Activated T-helper 17 cell treated with anti-CD3 and anti-CD28 coated beads, Interleukin-2, amount 50 U/mL, for 72 hours (primary cell): ENCODE results near the gene DYNC2I2. TPM values are rescaled to one million over a fixed set of nuclear protein-coding genes. Genes with fewer than 3 reads are reported as not detected.

Experiments
- ATAC-seq: fragments of 150-1000 bp; cut with Tn5 transposase; replicated peaks from 2 replicates; pipeline ENCODE4 v1.10.0; 2021; ENCODE audit warnings: mild to moderate bottlenecking, moderate library complexity
- H3K27ac Mint-ChIP-seq: one replicate; pipeline ENCODE4 v1.8.0; 2022; ENCODE audit warnings: mixed read lengths
- H3K27me3 Mint-ChIP-seq: one replicate; pipeline ENCODE4 v1.8.0; 2022; ENCODE audit warnings: mixed read lengths
- H3K36me3 Mint-ChIP-seq: one replicate; pipeline ENCODE4 v1.8.0; 2022; ENCODE audit warnings: low read depth, mild to moderate bottlenecking, mixed read lengths
- H3K4me1 Mint-ChIP-seq: one replicate; pipeline ENCODE4 v1.8.0; 2022; ENCODE audit warnings: mixed read lengths
- H3K4me3 Mint-ChIP-seq: one replicate; pipeline ENCODE4 v1.8.0; 2022; ENCODE audit warnings: mild to moderate bottlenecking, mixed read lengths
- H3K9me3 Mint-ChIP-seq: one replicate; pipeline ENCODE4 v1.8.0; 2022; ENCODE audit warnings: mixed read lengths
- total RNA-seq, 2 donors: library from RNA; stranded (reverse); gene quantifications; one replicate each; pipeline ENCODE4 v1.2.3, GENCODE V29; 2022

Gene DYNC2I2
- total RNA-seq, 2 donors from 2014 or later: 29.4 to 39.8 TPM

DNA sequence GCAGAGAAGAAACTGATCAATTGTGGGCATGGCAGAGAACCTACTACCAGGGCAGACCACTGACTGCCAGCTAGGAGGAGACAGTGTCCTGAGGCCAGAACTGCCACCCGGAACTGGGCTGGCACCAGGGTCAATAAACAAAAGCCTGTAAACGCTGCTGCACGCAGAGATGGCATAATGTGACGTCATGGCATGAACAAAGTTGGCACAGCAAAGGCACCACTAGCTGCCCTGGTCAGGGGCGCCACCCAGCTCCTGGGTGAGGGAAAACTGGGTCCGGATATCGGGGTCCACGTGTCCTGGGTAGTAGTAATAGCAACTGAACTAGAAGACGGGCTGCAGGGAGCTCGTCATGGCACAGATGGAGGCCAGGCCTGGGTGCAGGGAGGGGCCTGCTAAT lies 32.1 kb downstream of the DYNC2I2 start:
- no peak overlapping the region for H3K27ac Mint-ChIP-seq
- no peak overlapping the region for H3K4me3 Mint-ChIP-seq
- ATAC-seq: no peak
- peaks cover 99% of the 10 kb centered on the region for H3K36me3 Mint-ChIP-seq
- no peaks in the 10 kb centered on the region for H3K4me1 Mint-ChIP-seq
- H3K9me3 Mint-ChIP-seq: no peaks in the 10 kb centered on the region
- H3K27me3 Mint-ChIP-seq: no peaks in the 10 kb centered on the region

DNA sequence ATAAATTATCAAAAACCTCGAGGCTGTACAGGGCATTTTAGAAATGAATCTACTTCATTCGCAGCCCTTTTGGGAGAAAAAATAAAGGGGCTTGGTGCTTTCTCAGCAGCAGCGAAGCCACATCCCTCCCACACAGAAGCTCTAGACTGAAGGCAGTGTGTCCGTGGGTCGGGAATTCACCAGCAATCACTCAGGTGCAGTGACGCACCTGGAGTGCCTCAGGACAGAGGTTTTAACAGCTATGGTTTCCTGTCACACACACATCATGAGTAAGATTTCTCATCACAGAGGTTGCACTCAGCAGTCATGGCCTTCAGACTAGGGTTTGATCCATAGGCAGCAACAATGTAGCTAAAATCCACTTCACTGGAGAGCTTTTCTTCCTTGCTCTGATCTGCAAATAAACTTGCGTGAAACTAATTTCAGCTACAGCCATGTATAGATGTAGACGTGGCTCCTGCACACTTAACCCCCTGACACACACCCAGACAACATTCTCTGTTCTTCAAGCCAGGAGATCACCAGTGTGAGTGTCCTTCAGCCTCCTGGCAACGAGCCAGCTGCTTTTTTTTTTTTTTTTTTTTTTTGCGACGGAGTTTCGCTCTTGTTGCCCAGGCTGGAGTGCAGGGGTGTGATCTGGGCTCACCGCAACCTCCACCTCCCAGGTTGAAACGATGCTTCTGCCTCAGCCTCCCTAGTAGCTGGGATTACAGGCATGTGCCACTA lies 34.8 kb downstream of the DYNC2I2 start:
- no peaks in the 10 kb centered on the region for H3K27me3 Mint-ChIP-seq
- no peaks in the 10 kb centered on the region for H3K9me3 Mint-ChIP-seq
- peak overlapping the region; percentile 14 for H3K27ac Mint-ChIP-seq
- H3K36me3 Mint-ChIP-seq: peaks cover 100% of the 10 kb centered on the region
- ATAC-seq: peak; percentile 62
- H3K4me1 Mint-ChIP-seq: no peaks in the 10 kb centered on the region
- H3K4me3 Mint-ChIP-seq: no peak overlapping the region

DNA sequence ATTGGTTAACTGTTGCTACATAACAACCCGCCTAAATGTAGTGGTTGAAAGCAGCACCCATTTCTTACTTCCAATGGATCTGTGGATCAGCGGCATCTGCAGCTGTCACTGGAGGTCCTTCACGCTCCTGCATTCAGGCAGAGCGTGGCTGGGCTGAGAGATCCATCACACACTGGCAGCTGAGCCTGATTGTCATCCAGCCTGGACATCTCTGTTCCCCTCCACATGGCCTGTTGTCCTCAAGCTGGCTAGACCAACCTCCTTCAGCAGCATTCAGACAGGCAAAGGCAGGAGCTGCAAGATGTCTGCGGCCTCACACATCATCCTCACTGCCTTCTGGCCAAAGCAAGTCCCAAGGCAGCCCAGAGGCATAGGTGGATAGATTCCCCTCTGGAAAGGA lies 36.9 kb downstream of the DYNC2I2 start:
- Mint-ChIP-seq H3K4me3 (no peak overlapping the region), H3K9me3 (no peaks in the 10 kb centered on the region), H3K27ac (no peak overlapping the region), H3K36me3 (peaks cover 100% of the 10 kb centered on the region), H3K27me3 (no peaks in the 10 kb centered on the region), H3K4me1 (no peaks in the 10 kb centered on the region)
- no peak for ATAC-seq

DNA sequence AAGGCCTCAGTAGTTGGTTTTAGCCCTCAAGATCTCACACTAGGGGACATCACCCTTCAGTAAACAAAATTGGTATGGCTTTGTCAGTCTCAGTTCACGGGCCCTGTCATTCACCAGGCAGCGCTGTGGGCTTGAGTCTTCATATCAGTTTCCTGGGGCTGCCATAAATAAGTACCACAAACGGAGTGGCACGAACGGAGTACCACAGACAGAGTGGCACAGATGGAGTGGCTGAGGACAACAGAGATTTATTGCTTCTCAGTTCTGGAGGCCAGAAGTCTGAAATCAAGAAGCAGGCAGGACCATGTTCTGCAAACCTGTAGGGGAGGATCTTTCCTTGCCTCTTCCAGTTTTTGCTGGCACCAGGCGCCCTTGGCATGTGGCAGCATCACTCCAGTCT lies 37.5 kb downstream of the DYNC2I2 start:
- H3K27me3 Mint-ChIP-seq: no peaks in the 10 kb centered on the region
- H3K4me1 Mint-ChIP-seq: no peaks in the 10 kb centered on the region
- no peak overlapping the region for H3K4me3 Mint-ChIP-seq
- H3K27ac Mint-ChIP-seq: no peak overlapping the region
- peaks cover 100% of the 10 kb centered on the region for H3K36me3 Mint-ChIP-seq
- no peak for ATAC-seq
- H3K9me3 Mint-ChIP-seq: no peaks in the 10 kb centered on the region

DNA sequence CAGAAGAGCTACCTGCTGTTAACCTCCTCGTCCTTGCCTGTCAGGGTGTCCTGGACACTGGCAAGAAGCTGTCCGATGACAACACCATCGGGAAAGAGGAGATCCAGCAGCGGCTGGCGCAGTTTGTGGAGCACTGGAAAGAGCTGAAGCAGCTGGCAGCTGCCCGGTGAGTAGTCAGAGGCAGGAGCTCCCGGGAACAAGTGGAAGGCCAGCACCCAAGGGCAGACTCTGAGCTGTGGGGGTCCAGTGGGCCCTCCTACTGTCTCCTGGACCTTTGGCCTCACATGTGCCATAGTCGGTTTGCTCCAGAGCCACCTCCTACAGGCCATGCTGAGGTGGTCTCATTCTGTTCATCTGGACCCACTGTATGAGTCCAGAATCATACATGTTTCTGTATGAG lies 38.7 kb downstream of the DYNC2I2 start:
- no peak for ATAC-seq
- Mint-ChIP-seq H3K4me1 (no peaks in the 10 kb centered on the region), H3K27ac (no peak overlapping the region), H3K36me3 (peaks cover 100% of the 10 kb centered on the region), H3K27me3 (no peaks in the 10 kb centered on the region), H3K9me3 (no peaks in the 10 kb centered on the region), H3K4me3 (no peak overlapping the region)

DNA sequence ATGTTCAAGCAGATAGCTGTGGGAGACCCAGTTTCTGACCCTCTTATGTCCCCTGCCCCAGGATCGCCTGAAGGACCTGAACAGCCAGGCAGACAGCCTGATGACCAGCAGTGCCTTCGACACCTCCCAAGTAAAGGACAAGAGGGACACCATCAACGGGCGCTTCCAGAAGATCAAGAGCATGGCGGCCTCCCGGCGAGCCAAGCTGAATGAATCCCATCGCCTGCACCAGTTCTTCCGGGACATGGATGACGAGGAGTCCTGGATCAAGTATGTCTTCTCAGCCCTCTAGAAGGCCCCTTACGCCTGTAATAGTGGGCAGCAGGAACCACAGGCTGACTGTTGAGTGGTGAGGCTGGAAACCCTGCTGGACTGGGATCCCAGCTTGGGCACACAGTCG lies 41.1 kb downstream of the DYNC2I2 start:
- H3K4me3 Mint-ChIP-seq: no peak overlapping the region
- H3K9me3 Mint-ChIP-seq: no peaks in the 10 kb centered on the region
- no peaks in the 10 kb centered on the region for H3K4me1 Mint-ChIP-seq
- no peak for ATAC-seq
- H3K27ac Mint-ChIP-seq: no peak overlapping the region
- peaks cover 100% of the 10 kb centered on the region for H3K36me3 Mint-ChIP-seq
- H3K27me3 Mint-ChIP-seq: no peaks in the 10 kb centered on the region

DNA sequence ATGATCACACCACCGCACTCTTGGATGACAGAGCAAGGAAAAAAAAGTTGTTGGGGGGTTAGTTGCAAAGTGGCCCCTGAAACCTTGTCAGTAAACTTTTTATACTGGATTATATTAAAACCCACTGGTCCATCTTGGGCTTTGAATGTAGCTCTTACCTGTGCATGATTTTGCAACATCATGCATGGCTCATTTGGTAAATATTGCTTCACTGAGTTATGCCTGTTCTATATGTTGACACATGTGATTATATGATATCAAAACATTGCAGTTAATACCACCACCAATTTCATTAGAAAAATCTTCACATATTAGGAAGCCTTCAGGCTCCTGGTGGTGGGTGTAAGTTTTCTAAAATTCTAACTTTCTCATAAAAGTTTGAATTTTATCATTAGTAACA lies 41.9 kb downstream of the DYNC2I2 start:
- ATAC-seq: no peak
- Mint-ChIP-seq H3K9me3 (no peaks in the 10 kb centered on the region), H3K27me3 (no peaks in the 10 kb centered on the region), H3K36me3 (peaks cover 100% of the 10 kb centered on the region), H3K4me3 (no peak overlapping the region), H3K27ac (no peak overlapping the region), H3K4me1 (no peaks in the 10 kb centered on the region)

DNA sequence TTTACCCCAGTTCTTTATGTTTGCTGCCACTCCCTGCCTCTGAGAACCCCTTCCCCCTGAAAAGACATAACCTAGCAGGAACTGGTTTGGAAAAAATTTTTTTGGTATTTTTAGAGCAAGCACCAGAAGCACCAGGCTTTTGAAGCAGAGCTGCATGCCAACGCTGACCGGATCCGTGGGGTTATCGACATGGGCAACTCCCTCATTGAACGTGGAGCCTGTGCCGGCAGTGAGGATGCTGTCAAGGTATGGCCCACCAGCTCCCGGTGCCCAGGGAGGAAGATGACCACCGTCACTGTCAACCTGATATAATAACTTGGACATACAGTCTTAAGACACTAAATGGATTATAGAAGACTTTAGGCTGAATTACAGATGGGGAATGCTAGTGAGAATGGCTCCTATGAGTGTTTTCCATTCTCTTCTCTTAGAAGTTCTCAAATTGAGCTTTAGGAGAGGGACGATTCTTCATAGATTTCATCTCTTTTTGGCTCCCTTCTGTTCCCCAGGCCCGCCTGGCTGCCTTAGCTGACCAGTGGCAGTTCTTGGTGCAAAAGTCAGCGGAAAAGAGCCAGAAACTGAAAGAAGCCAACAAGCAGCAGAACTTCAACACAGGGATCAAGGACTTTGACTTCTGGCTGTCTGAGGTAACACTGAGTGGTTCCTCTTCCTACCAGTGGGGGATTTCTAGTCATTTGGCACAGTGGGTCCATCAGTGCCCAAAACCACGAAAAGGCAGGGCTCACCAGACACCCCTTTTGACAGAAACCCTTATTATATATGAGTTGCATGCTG lies 44.9 kb downstream of the DYNC2I2 start:
- Mint-ChIP-seq H3K27ac (peak overlapping the region; percentile 23), H3K27me3 (no peaks in the 10 kb centered on the region), H3K36me3 (peaks cover 100% of the 10 kb centered on the region), H3K9me3 (no peaks in the 10 kb centered on the region), H3K4me3 (no peak overlapping the region), H3K4me1 (no peaks in the 10 kb centered on the region)
- no peak for ATAC-seq

DNA sequence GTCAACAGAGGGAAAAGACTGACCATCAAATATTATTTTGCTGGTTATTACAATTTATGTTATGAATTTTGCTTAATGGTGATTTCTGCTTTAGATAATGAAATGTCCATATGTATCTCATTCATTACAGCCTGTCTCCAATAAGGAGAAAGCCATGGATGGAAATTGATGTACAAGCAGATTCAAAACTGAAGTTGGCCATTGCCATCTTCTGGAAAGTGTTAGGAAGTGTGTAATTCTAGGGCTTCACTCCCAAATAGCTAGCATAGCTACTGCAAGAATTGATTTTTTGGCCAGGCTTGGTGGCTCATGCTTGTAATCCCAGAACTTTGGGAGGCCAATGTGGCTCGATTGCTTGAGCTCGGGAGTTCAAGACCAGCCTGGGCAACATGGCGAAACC lies 45.8 kb downstream of the DYNC2I2 start:
- Mint-ChIP-seq H3K27ac (no peak overlapping the region), H3K4me3 (no peak overlapping the region), H3K4me1 (no peaks in the 10 kb centered on the region), H3K27me3 (no peaks in the 10 kb centered on the region), H3K36me3 (peaks cover 99% of the 10 kb centered on the region), H3K9me3 (no peaks in the 10 kb centered on the region)
- no peak for ATAC-seq

DNA sequence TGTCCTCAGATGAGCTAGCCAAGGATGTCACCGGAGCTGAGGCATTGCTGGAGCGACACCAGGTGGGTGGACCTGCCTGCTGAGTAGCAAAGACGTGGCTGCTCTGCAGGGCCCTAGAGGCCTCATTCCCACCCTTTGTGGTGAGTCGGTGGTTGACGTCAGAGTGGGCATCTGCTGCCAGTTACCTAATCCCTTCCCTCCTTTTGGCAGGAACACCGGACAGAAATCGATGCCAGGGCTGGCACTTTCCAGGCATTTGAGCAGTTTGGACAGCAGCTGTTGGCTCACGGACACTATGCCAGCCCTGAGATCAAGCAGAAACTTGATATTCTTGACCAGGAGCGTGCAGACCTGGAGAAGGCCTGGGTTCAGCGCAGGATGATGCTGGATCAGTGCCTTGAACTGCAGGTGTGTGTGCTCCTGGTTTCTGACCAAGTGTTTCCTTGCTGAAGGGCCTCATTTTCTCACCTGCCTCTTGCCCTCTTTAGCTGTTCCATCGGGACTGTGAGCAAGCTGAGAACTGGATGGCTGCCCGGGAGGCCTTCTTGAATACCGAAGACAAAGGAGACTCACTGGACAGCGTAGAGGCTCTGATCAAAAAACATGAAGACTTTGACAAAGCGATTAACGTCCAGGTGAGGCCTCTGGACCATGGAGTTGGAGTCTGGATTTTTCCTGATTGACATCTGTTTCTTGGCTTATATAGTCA lies 48.9 kb downstream of the DYNC2I2 start:
- Mint-ChIP-seq H3K4me1 (no peaks in the 10 kb centered on the region), H3K27ac (no peak overlapping the region), H3K36me3 (peaks cover 98% of the 10 kb centered on the region), H3K9me3 (no peaks in the 10 kb centered on the region), H3K27me3 (no peaks in the 10 kb centered on the region), H3K4me3 (no peak overlapping the region)
- ATAC-seq: no peak

DNA sequence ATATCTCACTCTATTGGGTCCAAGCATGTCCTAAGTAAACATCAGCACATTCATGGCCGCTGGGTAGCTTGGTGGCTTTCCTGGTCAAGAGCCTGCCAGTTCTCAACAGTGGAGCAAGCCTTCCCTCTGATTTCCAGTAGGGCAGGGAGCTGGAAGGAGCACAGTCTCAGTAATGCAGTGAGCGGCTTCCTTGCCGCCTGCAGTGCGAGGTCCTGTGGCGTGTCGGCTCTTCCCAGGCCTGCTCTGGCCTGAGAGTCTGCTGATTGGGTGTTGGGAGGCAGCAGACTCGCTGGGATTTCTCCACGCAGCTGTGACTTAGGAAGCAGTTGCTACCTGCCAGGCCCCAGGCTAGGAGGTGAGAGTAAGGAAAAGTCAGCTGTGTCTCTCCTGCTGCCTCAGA lies 53.0 kb downstream of the DYNC2I2 start:
- ATAC-seq: no peak
- Mint-ChIP-seq H3K27me3 (no peaks in the 10 kb centered on the region), H3K4me3 (no peak overlapping the region), H3K36me3 (peaks cover 98% of the 10 kb centered on the region), H3K9me3 (no peaks in the 10 kb centered on the region), H3K27ac (peak overlapping the region; percentile 23), H3K4me1 (peaks cover 6% of the 10 kb centered on the region)

DNA sequence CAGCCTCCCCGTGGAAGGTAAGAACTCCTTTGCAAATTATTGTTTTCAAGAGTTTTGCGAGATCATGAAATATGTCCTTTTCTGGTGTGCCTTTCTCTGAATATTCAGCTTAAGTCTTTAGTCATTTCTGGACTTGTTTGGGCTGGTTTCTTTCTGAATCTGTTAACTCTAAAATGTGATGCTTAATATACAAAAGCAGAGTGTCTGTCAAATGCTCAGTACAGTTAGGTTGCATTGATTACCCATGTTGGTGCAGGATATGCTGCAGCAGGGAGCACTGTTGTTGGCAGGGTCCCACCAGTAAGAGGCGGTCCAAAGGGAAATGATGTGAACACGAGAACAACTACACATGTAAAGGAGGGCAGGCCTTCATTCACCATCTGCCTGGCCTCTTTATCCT lies 56.5 kb downstream of the DYNC2I2 start:
- H3K4me3 Mint-ChIP-seq: no peak overlapping the region
- no peaks in the 10 kb centered on the region for H3K9me3 Mint-ChIP-seq
- H3K4me1 Mint-ChIP-seq: peaks cover 6% of the 10 kb centered on the region
- peak; percentile 63 for ATAC-seq
- H3K27ac Mint-ChIP-seq: peak overlapping the region; percentile 84
- H3K36me3 Mint-ChIP-seq: peaks cover 100% of the 10 kb centered on the region
- H3K27me3 Mint-ChIP-seq: no peaks in the 10 kb centered on the region

DNA sequence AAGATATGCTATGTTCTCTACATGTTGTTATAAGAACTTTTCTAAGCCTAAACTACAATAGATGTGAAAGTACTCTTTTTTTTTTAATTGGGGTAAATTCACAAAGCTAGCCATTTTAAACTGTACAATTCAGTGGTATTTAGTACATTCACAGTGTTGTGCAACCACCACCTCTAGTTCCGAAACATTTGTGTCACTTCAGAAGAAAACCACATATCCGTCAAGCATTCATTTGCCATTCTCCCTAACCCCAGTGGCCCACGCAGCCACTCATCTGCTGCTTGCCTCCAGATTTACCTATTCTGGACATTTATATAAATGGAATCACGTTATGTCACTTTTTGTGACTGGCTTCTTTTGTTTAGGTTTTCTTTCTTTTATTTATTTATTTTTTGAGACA lies 61.2 kb downstream of the DYNC2I2 start:
- Mint-ChIP-seq H3K9me3 (no peaks in the 10 kb centered on the region), H3K27me3 (no peaks in the 10 kb centered on the region), H3K4me1 (peaks cover 6% of the 10 kb centered on the region), H3K27ac (no peak overlapping the region), H3K36me3 (peaks cover 100% of the 10 kb centered on the region), H3K4me3 (no peak overlapping the region)
- ATAC-seq: no peak

DNA sequence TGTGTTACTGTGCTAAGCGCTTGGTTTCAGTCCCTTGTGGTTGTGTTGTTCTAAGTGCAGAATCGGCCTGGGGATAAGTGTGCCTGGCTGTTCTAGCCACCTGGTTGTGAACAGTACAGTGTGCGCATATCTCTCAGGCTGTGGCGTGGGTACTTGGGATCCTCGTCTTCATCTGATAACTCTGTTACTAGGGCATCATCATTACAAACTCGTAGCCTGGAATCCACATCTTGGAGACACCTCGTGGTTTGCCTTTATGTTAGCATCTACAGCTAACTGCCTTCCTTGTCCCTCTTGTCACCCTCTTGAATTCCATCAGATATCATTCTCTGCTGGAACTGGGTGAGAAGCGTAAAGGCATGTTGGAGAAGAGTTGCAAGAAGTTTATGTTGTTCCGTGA lies 62.8 kb downstream of the DYNC2I2 start:
- Mint-ChIP-seq H3K27me3 (no peaks in the 10 kb centered on the region), H3K4me3 (no peak overlapping the region), H3K27ac (no peak overlapping the region), H3K9me3 (no peaks in the 10 kb centered on the region), H3K36me3 (peaks cover 100% of the 10 kb centered on the region), H3K4me1 (no peaks in the 10 kb centered on the region)
- ATAC-seq: no peak

DNA sequence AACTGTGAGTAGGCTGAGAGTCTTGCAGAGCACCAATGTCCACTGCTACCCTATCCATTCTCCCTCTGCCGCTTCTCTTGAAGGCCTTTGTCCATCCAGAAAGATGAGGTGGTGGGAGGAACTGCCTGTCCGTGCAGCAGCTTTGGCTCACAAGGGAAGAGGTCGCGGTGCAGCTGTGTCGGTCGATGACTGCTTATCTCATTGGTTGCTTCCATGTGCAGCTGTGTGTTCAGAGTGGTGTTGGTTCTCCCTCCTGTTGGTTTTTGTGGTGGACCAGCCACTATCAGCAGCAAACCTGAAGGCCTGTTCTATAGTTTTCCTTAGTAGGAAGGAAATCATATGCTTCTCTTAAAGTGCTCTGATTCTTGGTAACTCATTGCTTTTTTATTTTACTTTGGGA lies 63.6 kb downstream of the DYNC2I2 start:
- H3K36me3 Mint-ChIP-seq: peaks cover 100% of the 10 kb centered on the region
- H3K4me3 Mint-ChIP-seq: no peak overlapping the region

More for the DNA sequence above, 63.6 kb downstream of the DYNC2I2 start:
- no peaks in the 10 kb centered on the region for H3K9me3 Mint-ChIP-seq
- no peak overlapping the region for H3K27ac Mint-ChIP-seq
- H3K4me1 Mint-ChIP-seq: no peaks in the 10 kb centered on the region
- no peaks in the 10 kb centered on the region for H3K27me3 Mint-ChIP-seq
- ATAC-seq: no peak
